ENCODE measurements around the gene TCF12.

- no peak for TF ChIP-seq CTCF (IDR thresholded peaks at IDR 0.05)
- TF ChIP-seq EZH2 (IDR thresholded peaks at IDR 0.05): no peak
- TF ChIP-seq EZH2phosphoT487 (IDR thresholded peaks at IDR 0.05): no peak
Observed at GRCh38 chr15:56913241-56913640, 5.2 kb upstream of the TCF12 start.
